HG03108 (cell line): ENCODE measurements around the gene ABHD15.

ENCODE experiments used
- ATAC-seq: cut with Tn5 transposase; IDR thresholded peaks from one replicate; pipeline ENCODE4 v1.9.1; 2021; ENCODE audit warnings: moderate library complexity; ENCODE audit not compliant: unreplicated experiment

The ABHD15 gene

GRCh38 chr17:29595107-29595942 is 28.5 kb upstream of the ABHD15 start:
- ATAC-seq = no peak

DNA sequence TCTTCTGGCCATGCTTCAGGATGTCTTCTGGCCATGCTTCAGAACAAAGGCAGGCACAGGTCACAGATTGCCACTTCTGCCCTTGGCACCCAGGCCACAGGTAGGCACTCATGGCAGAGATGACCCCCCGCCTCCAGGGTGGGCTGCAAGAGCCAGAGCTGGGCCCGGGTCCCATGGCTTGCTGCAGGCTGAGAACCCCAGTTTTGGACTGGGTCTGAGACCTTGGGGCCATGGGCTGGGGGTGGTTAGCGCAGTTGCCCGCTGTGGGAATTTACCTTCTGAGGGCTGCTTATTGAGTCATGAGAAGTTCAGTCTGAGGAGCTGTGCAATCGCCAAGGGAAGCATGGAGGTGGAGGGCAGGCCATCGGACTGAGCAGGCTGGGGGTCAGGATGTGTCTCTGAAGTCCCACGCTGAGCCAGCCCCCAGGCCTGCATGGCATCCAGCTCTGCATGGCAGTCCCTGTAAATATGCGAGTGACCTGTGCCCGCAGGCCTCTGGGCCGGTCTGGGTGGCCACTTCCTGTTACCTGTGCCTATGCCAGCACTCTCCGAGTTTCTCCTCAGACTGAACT is 27.8 kb upstream of the ABHD15 start:
- no peak for ATAC-seq

DNA sequence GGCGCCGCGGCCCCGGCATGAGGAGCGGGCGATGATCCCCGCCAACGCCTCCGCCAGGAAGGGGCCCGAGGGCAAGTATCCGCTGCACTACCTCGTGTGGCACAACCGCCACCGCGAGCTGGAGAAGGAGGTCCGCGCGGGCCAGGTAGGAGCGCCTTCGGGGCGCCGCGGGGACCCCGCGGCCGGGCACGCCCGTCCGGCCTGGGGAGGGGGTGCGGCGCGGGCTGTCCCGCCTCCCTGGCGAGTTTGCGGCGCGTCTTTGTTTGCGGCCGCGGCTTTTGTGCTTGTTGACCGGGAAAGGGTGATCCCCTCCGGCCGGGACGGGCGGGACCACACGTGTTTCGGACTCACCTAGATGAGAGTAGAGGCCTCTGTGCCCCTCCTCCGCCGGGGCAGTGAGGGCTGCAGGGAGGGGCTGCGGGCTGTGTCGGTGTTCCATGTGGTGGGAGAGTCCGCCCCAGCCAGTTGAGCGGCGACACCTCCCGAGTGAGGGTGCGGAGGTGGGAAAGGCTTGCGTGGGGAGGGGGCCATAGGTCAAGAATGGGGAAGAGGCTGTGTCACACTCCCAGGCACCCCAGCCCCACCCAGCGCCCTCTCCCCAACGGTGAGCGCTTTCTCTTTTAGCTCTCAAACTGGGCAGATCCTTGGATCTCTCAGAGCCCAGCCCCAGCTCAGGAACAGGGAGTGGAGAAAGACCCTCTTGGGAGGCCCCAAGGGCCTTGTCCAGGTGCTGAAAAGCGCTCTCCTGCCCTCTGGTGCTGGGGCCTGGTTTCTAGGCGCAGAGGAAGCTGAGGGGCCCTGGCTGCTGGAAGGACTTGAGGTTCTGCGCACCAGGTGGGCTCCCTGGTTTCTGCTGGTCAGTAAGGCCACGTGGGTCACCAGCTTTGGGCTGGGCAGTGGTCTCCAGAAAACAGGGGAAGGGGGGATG is 27.0 kb upstream of the ABHD15 start:
- ATAC-seq = no peak

- ATAC-seq = no peak
Observed at GRCh38 chr17:29592850-29593551, 26.2 kb upstream of the ABHD15 start, which contains the start of gene ANKRD13B. ANKRD13B (plus strand) TSS chr17:29593132; CDS start chr17:29593622, 490 bp downstream.

DNA sequence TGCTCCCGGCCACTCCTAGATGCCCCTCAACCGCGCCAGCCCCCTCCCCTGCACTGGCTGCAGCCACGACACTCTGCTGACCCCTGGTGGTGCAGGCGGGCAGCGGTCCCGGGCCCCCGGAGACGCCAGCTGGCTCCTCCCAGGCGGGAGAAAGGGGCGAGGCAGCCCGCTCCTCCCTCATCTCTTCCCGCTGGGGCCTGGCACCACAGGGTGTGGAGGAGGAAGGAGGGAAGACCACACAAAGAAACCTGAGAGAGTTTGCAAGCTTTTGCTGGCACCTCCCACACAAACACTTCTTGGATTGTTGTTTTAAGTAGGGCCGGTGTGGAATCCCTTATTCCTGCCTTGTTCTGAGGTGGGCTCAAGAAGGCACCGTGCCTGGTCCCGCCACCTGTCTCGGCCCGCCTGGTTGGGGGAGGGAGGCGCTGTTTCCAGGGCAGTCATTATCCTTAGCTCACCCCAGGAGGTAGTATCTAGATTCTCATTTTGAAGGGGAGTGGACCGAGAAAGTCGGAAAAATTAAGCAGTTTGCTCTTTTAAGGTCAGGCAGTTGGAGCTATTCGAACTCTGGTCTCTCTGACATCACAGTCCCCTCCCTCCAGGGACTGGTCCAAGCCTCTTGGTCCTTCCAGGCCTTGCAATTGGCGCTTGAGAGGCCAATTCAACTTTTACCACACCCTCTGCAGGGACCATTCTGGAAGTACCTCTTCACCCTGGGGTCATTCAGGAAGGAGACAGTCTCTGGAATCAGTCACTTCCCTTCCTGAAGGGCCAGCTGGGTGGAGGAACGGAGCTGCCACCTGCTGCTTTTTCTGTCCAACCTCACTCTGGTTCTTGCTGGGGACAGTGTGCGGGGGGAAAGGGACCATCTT is 25.1 kb upstream of the ABHD15 start:
- no peak for ATAC-seq

GRCh38 chr17:29591146-29591736 is 24.4 kb upstream of the ABHD15 start:
- no peak for ATAC-seq

DNA sequence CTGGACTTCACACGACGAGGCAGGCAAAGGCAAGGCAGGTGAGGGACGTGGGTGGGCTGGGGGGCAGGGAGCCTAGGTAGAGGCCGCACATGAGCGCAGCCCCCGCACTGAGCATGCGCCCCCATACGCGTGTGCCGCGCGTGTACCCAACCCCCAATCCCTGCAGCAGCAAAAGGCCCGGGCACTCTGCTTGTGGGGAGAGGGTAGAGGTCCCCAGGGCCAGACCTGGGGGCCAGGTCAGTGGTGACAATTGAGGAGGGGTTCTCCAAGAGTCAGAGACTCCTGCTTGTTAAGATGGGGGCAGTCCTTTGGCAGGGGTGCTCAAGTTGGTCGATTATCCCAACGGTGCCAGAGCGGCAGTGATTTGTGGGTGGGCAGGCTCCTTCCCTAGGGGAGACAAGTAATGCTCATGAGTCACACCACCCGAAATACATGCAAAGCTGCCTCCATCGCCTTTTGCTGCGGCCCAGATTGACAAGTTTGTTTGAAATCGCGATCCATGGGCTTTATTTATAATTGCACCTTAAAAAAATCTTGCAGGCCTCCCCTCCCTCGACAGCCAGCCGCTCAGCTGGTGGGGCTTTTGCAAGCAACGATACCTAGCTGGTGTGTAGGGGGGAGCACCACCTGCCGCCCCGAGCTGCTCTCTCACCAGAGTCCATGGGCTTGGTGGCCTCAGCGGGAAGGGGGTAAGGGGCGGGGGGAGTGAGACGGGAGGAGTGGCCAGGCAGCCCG is 23.7 kb upstream of the ABHD15 start:
- no peak for ATAC-seq

- peak; percentile 52 for ATAC-seq
Observed at GRCh38 chr17:29589524-29590410, 22.9 kb upstream of the ABHD15 start, which contains the start of gene GIT1. GIT1 (minus strand) TSS chr17:29589648; CDS start chr17:29589378, 270 bp downstream.

- peak; percentile 17 for ATAC-seq
Observed at GRCh38 chr17:29588562-29589411, 21.9 kb upstream of the ABHD15 start.

DNA sequence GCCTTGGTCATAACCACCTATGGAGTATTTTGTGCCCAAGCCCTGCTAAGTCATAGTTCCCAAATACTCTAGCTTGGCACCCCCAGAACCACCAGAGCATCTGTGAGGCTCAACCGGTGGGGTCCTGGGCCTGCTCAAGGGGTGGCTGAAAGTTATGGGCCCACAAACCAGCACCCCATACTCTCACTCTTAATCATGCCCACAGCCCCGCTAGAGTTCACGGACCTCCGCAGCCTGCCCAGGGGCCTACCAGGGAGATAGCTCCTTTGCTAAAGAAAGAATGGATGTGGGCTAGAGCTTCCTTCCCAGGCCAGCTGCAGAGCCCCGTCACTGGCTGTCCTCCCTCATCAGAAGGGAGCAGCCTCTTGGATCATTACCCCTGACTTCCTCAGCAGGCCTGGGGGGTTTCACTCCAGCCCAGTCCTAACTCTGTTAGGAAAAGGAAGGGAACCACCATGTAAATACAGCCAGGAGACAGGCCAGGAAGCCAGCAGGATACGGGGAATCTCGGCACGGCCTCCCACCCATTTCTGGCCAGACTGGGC is 21.3 kb upstream of the ABHD15 start:
- ATAC-seq = no peak

DNA sequence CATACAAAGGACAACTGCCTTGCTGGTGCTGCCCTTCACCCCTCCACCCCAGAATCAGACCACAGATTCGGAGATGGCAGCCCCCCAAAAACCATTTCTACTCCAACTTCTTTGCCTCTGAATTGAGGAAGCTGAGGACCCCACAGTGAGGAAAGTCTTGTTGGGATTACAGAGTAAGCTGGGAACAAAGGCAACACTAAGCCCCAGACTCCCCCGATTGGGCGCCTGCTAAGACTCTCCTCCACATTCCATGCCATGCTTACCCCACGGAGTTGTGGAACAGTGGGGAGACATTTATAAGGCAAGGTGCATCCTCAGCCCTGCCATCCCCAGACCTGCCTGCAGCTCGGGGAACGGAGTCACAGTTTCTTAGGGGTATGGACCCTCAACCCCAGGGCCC is 20.8 kb upstream of the ABHD15 start:
- no peak for ATAC-seq

GRCh38 chr17:29586676-29587469 is 20.0 kb upstream of the ABHD15 start:
- no peak for ATAC-seq

- ATAC-seq = no peak
Observed at GRCh38 chr17:29585080-29585751, 18.4 kb upstream of the ABHD15 start.

DNA sequence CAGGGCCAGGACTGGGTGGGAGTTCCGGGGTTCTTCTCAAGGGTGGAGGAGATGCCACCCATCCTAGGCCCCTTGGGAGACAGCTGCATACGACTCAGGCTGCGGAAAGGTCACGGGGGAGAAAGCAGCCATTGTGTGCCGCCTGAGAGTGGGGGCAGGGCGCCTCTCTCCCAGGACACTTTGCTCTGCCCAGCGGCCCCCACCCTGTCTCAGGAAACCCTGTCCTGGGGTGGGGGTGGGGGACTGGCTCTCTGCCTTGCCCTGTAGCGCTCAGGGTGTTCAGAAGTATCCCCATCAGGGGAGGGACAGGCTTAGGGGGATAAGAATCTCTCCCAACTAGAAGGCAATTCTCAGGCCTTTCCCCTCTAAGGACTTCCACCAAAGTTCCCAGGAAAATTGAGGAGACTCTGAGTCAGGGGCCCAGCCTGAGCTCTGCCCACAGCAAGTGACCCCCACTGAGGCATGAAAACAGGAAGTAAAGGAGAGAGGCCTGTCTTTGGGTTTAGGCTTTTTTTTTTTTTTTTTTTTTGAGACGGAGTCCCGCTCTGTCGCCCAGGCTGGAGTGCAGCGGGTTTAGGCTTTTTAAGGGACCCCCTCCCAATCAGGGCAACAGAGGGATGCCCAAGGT is 17.7 kb upstream of the ABHD15 start:
- ATAC-seq = no peak
